ENCODE results near the gene EPHA6. TPM values are rescaled to one million over a fixed set of nuclear protein-coding genes. Genes with fewer than 3 reads are reported as not detected.

The EPHA6 gene
- total RNA-seq, 1 donor from 2014 or later, result not detected

DNA sequence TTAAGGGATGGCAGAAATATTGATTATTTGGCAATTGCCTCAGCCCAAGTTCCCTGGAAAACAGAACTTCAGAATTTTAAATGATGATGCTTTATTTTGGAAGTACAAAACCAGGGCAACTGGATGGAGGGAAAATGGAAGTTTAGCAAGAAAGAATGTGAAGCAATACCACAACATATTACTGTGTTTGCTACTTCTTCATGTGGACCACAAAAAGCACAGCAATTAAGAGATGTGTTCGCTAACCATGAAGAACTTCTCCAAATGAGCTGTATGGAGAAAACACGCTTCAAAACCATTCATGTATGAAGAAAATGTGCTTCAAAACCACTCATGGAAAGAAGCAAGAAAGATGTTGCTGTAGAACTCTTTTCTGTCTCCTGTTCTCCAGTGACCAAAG, 885.5 kb downstream of the EPHA6 start:
- TF ChIP-seq CTCF (IDR thresholded peaks at IDR 0.05; ENCODE audit: insufficient read depth, low read length, poor library complexity, severe bottlenecking), result no peak
- no peaks in the 10 kb centered on the region for H3K27me3 ChIP-seq (ENCODE audit: control insufficient read depth, insufficient read depth, low read length)
- no peak for DNase-seq (ENCODE audit: low read depth)
- H3K4me3 ChIP-seq (ENCODE audit: low read depth, low read length), result no peak overlapping the region
- H3K36me3 ChIP-seq (ENCODE audit: control insufficient read depth, insufficient read depth, low read length), result no peaks in the 10 kb centered on the region

- H3K4me3 ChIP-seq (ENCODE audit: low read depth, low read length), result no peak overlapping the region
- DNase-seq (ENCODE audit: low read depth), result no peak
- TF ChIP-seq CTCF (IDR thresholded peaks at IDR 0.05; ENCODE audit: insufficient read depth, low read length, poor library complexity, severe bottlenecking), result no peak
- no peaks in the 10 kb centered on the region for H3K36me3 ChIP-seq (ENCODE audit: control insufficient read depth, insufficient read depth, low read length)
- no peaks in the 10 kb centered on the region for H3K27me3 ChIP-seq (ENCODE audit: control insufficient read depth, insufficient read depth, low read length)
Measured at GRCh38 chr3:97705764-97706163, 891.4 kb downstream of the EPHA6 start.

DNA sequence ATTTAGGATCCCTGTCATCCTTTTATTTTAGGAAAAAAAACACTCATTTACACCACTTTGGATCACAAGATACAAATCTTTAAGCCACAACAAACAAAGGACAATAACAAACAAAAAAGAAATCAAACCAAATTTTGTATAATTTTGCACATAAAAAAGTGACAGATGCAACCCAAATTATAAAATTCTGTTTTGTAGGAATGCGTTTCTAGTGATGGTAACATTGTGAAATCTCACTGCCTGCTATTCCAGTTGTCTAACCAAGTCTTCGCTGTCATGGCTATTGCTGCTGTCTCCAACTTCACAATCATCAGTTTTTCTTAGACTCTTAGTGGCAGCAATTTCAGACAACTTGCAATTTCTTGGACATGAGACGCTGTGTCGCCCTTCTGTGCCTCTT, 891.8 kb downstream of the EPHA6 start:
- no peak for TF ChIP-seq CTCF (IDR thresholded peaks at IDR 0.05; ENCODE audit: insufficient read depth, low read length, poor library complexity, severe bottlenecking)
- no peak for DNase-seq (ENCODE audit: low read depth)
- Histone ChIP-seq H3K27me3 (ENCODE audit: control insufficient read depth, insufficient read depth, low read length) (no peaks in the 10 kb centered on the region), H3K36me3 (ENCODE audit: control insufficient read depth, insufficient read depth, low read length) (no peaks in the 10 kb centered on the region), H3K4me3 (ENCODE audit: low read depth, low read length) (no peak overlapping the region)

DNA sequence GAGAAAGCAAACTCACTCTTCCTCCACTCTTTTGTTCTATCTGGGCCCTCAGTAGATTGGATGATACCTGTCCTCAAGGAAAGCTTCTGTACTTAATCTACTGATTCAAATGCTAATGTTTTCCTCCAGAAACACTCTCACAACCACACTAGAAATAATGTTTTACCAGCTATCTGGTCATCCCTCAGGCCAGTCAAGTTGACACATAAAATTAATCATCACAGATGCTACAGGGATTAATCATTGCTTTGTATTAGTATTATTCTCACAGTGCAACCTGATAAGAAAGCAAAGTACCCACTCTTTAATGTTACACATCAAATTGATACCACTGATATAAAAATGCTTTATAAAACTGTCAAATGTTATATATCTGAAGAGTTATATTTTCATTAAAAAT, 897.3 kb downstream of the EPHA6 start:
- Histone ChIP-seq H3K36me3 (ENCODE audit: control insufficient read depth, insufficient read depth, low read length) (no peaks in the 10 kb centered on the region), H3K27me3 (ENCODE audit: control insufficient read depth, insufficient read depth, low read length) (no peaks in the 10 kb centered on the region), H3K4me3 (ENCODE audit: low read depth, low read length) (no peak overlapping the region)
- no peak for DNase-seq (ENCODE audit: low read depth)
- no peak for TF ChIP-seq CTCF (IDR thresholded peaks at IDR 0.05; ENCODE audit: insufficient read depth, low read length, poor library complexity, severe bottlenecking)

GRCh38 chr3:97712919-97713318, 898.5 kb downstream of the EPHA6 start:
- TF ChIP-seq CTCF (IDR thresholded peaks at IDR 0.05; ENCODE audit: insufficient read depth, low read length, poor library complexity, severe bottlenecking), result no peak
- H3K36me3 ChIP-seq (ENCODE audit: control insufficient read depth, insufficient read depth, low read length), result no peaks in the 10 kb centered on the region
- H3K4me3 ChIP-seq (ENCODE audit: low read depth, low read length), result no peak overlapping the region
- DNase-seq (ENCODE audit: low read depth), result no peak
- H3K27me3 ChIP-seq (ENCODE audit: control insufficient read depth, insufficient read depth, low read length), result no peaks in the 10 kb centered on the region

DNA sequence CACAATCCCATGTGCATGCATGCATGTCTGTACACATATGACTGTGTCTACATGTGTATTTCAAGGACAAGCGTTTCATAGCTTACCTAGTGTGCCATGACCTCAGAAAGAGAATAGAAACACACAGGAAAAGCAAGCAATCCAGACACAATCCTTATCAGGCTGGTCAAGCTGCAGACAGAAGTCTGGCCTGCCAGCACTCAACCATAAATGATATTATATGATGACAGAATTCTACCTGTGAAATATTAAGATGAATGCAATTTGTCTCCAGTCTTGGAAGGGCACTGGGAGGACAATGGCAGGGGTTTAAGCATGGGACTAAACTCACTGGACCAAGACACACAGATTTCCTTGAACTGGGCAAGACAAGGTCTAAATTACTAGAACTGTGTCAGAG, 899.2 kb downstream of the EPHA6 start:
- no peak for DNase-seq (ENCODE audit: low read depth)
- H3K36me3 ChIP-seq (ENCODE audit: control insufficient read depth, insufficient read depth, low read length), result no peaks in the 10 kb centered on the region
- no peaks in the 10 kb centered on the region for H3K27me3 ChIP-seq (ENCODE audit: control insufficient read depth, insufficient read depth, low read length)
- no peak overlapping the region for H3K4me3 ChIP-seq (ENCODE audit: low read depth, low read length)
- no peak for TF ChIP-seq CTCF (IDR thresholded peaks at IDR 0.05; ENCODE audit: insufficient read depth, low read length, poor library complexity, severe bottlenecking)
